G401.6 (cell line): ENCODE data around the gene AMZ1.
"Not testable (repeated sequence)": the region's sequence is repeated elsewhere in the genome, so short reads cannot be mapped to it uniquely, and the experiment has no call there.

ENCODE experiments used
- FAIRE-seq: peaks from 2 replicates; lab custom pipeline; 2012; peaks lifted over from hg19 to GRCh38; lab: Jason Lieb, UNC

The AMZ1 gene

GRCh38 chr7:2670171-2670570 lies 17.8 kb upstream of the AMZ1 start:
- FAIRE-seq, result no peak

- no peak for FAIRE-seq
These were observed 17.1 kb upstream of the AMZ1 start for GRCh38 chr7:2670720-2671391.

GRCh38 chr7:2673214-2673613 lies 14.8 kb upstream of the AMZ1 start:
- not testable (repeated sequence) for FAIRE-seq

- FAIRE-seq, result no peak
These were observed 14.1 kb upstream of the AMZ1 start for GRCh38 chr7:2673934-2674333.

GRCh38 chr7:2675256-2675764 lies 12.7 kb upstream of the AMZ1 start:
- no peak for FAIRE-seq

- FAIRE-seq, result not testable (repeated sequence)
These were observed 11.4 kb upstream of the AMZ1 start for GRCh38 chr7:2676576-2676975.

GRCh38 chr7:2678454-2678853 lies 9.5 kb upstream of the AMZ1 start:
- FAIRE-seq, result not testable (repeated sequence)

GRCh38 chr7:2679135-2680127 lies 8.6 kb upstream of the AMZ1 start:
- FAIRE-seq, result not testable (repeated sequence)

GRCh38 chr7:2680256-2680655 lies 7.7 kb upstream of the AMZ1 start:
- no peak for FAIRE-seq

- FAIRE-seq, result no peak
These were observed 7.1 kb upstream of the AMZ1 start for GRCh38 chr7:2680792-2681490.

- FAIRE-seq, result no peak
These were observed 5.8 kb upstream of the AMZ1 start for GRCh38 chr7:2681929-2682799.

- FAIRE-seq, result no peak
These were observed 3.5 kb upstream of the AMZ1 start for GRCh38 chr7:2684501-2684900.

GRCh38 chr7:2686101-2686500 lies 1.9 kb upstream of the AMZ1 start:
- FAIRE-seq, result no peak

- FAIRE-seq, result no peak
These were observed 598 bp upstream of the AMZ1 start for GRCh38 chr7:2687338-2687869.

- FAIRE-seq, result no peak
These were observed 674 bp downstream of the AMZ1 start for GRCh38 chr7:2688409-2689342.

GRCh38 chr7:2689343-2689847 lies 1.4 kb downstream of the AMZ1 start:
- no peak for FAIRE-seq

- no peak for FAIRE-seq
These were observed 2.1 kb downstream of the AMZ1 start for GRCh38 chr7:2689951-2690705.

- FAIRE-seq, result no peak
These were observed 3.2 kb downstream of the AMZ1 start for GRCh38 chr7:2691011-2691707.
